GM18526 (cell line): ENCODE results near the gene UTS2R.

Source experiments
- POLR2A ChIP-seq: IDR thresholded peaks from 3 replicates; pipeline ENCODE4 v1.6.1; 2011; ENCODE audit not compliant: insufficient read length; ENCODE audit errors: extremely low read depth

Gene UTS2R

GRCh38 chr17:82390015-82390859 lies 18.7 kb downstream of the UTS2R start:
- TF ChIP-seq POLR2A: no peak

DNA sequence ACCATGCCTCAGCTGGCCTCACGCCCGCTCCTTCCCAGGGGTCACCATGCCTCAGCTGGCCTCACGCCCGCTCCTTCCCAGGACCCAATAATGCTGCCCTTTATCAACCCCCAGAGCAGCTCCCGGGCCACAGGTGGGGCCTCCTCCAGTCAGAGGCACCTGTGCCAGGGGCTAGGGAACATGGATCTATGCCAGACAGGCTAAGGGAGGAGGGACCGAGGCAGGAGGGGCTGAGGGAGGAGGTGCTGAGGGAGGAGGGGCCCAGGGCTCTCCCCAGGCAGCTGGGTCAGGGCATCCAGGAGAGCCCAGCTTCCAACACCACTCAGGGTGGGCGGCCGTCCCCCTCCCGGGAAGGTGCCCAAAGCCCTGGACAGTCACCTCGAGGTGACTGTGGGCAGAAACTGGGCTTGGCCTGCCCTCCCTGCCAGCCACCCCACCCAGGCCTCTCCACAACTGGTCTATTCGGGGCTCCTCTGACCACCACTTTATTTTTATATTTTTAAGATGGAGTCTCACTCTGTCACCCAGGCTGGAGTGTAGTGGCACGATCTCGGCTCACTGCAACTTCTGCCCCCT lies 19.4 kb downstream of the UTS2R start:
- no peak for TF ChIP-seq POLR2A

- TF ChIP-seq POLR2A: no peak
These were observed 20.0 kb downstream of the UTS2R start for GRCh38 chr17:82391496-82392066.

- TF ChIP-seq POLR2A: no peak
These were observed 20.8 kb downstream of the UTS2R start for GRCh38 chr17:82392209-82392920.

DNA sequence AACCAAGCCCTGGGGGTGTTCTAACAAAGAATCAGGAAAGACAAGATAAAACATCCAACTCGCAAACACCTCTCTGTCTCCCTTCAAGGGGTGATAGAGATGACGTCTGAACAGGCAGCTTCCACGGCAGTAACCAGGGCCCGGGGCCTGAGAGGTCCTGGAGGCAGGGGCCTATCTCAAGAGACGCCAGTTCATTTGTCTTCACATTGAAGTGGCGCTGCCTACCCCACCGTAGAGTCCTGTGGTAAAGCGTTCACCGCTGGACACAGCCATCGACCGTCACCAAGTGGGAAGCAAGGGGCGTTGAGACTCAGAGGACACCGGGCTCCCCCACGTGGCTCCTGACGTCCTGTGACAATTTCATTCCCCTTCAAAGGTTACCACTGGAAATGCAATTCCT lies 21.4 kb downstream of the UTS2R start:
- no peak for TF ChIP-seq POLR2A

GRCh38 chr17:82394278-82394677 lies 22.7 kb downstream of the UTS2R start:
- TF ChIP-seq POLR2A: no peak

GRCh38 chr17:82396601-82397435 lies 25.3 kb downstream of the UTS2R start:
- no peak for TF ChIP-seq POLR2A

GRCh38 chr17:82397449-82398335 lies 26.1 kb downstream of the UTS2R start:
- TF ChIP-seq POLR2A: no peak

GRCh38 chr17:82399041-82399441 lies 27.5 kb downstream of the UTS2R start:
- TF ChIP-seq POLR2A: no peak

DNA sequence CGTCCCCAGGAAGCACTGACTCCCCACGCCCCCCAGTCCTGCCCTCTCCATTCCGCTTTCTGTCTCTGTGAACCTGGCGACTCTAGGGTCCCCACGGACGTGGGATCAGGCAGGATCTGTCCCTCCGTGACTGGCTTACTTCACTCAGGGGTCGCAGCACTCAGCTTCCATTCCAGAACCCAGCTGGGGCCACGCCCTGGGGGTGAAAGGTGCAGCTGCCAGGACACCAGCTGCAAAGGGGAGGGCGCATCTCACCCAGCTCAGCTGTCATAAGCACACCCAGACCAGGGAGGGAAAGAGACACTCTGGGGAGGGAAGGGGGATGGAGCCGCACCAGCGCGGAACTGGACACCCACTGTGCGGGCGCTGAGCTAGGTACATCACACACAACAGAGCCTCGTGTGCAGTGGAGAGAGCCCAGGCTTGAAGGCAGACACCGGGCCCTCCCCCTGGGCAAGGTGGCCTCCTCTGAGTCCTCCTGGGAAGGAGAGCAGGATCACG lies 28.1 kb downstream of the UTS2R start:
- TF ChIP-seq POLR2A: no peak

GRCh38 chr17:82400206-82400605 lies 28.6 kb downstream of the UTS2R start:
- no peak for TF ChIP-seq POLR2A

DNA sequence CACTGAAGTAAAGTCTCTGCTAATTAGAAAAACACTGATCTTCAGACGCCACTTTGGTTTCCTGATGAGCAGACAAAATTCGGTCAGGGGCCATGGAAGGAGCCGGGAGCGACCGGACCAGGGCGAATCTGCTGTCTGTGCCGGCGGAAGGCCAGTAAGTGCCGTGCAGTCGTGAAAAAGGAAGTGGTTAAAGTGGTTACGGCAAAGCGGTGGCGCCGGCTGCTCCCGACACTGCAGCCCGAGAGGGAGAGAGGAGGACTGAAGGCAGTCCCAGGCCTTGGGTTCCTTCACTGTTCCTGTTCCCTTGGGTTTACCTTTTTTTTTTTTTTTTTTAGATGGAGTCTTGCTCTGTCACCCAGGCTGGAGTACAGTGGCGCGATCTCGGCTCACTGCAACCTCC lies 29.3 kb downstream of the UTS2R start:
- TF ChIP-seq POLR2A: peak; percentile 20

GRCh38 chr17:82402865-82403264 lies 31.3 kb downstream of the UTS2R start:
- no peak for TF ChIP-seq POLR2A

GRCh38 chr17:82403662-82404660 lies 32.4 kb downstream of the UTS2R start:
- TF ChIP-seq POLR2A: no peak
